ENCODE measurements around the gene SSC4D.

SSC4D gene

DNA sequence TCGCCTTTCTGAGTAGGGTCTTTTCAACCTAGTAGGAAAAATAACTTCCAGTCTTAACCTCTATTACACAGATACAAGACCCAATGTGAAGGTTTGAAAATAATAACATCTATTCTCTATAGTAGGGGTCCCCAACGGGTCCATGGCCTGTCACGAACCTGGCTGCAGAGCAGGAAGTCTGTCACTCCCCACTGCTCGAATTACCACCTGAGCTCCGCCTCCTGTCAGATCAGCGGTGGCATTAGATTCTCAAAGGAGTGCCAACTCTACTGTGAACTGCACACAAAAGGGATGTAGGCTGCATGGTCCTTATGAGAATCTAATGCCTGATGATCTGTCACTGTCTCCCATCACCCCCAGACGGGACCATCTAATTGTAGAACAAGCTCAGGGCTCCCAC is 58.1 kb downstream of the SSC4D start:
- DNase-seq = no peak

DNA sequence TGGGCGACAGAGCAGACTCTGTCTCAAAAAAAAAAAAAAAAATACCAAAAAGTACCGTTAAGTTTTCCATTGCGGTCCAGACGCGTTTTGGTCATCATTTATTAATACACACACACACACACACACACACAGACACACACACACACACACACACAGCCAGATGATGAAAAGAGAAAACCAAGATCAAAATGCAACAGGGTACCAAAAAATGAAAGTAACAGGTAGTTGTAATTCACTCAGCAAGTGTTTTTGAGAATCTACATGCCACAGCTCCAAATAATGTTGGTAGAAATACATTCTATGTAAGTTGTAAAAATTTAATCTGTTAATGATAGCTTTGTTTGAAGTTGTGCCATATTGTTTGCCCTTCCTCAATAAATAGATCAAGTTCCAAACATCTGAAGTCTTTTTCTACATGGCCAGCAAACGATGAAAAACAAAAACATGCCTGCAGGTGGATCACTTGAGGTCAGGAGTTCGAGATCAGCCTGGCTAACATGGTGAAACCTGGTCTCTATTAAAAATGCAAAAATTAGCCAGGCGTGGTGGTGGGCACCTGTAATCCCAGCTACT is 60.1 kb downstream of the SSC4D start:
- no peak for DNase-seq

DNA sequence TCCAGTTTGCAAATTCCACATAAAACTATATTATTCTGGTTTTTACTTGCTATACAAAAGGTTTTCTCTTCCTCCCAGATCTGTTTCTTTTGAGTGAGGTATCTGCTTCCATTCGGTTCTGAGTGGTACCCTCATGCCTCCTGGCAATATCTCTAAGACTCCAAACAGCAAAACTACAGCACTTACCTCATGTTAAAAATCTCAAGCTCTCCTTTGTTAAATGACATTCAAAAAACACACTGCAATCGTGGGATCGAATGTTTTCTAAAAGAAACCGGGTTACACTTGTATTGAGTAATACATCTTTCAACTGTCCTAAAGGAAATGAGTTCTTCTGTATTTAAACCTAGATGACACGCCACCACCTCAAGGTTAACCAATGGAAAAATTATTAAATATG is 61.8 kb downstream of the SSC4D start:
- no peak for DNase-seq

DNA sequence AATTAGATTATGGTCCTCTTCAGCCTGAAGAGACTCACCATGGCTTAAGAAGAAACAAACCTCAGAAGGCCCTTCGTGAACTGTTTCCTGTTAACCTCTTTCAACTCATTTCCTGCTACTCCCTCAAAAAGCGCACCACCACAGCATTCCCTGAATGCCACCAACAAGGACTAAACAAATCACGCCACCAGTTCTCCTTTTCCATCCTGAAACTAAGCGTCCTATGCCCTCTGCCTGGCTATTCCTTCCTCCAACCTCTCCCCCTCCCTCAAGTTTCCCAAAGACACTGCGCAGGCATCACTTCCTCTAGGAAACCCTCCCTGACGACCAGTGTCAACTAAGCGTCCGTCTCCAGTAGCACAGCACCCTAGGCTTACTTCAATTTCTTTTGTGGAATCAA is 62.7 kb downstream of the SSC4D start:
- DNase-seq = no peak

DNA sequence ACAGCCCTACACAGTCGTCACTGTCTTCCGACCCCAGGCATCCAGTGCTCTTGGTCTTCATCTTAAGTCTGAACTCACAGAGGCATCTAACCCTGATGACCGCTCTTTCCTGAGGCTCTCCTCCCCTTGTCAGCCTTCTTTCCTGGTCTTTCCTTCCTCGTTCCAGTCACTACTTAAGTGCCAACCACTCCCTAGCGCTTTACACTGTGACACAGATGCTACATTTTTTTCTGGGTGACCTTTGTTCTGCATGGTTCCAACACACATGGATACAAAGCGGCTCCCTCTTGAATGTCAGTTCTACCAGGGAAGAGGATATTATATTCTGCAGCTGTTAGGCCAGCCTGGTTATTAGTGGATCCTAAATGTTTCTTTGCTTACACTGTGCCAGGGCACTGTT is 63.4 kb downstream of the SSC4D start:
- no peak for DNase-seq

DNA sequence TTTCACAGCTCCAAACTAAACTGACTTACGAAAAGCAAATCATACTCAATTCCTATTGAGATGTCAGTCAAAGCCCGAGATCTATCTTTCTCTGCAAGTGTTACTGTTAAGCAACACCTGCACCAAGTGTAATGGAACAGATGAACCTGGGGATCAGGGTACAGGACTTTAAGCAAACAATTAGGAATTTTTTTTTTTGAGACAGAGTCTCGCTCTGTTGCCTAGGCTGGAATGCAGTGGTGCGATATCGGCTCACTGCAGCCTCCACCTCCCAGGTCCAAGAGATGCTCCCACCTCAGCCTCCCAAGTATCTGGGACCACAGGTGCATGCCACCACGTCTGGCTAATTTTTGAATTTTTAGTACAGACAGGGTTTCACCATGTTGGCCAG is 65.6 kb downstream of the SSC4D start:
- no peak for DNase-seq

DNA sequence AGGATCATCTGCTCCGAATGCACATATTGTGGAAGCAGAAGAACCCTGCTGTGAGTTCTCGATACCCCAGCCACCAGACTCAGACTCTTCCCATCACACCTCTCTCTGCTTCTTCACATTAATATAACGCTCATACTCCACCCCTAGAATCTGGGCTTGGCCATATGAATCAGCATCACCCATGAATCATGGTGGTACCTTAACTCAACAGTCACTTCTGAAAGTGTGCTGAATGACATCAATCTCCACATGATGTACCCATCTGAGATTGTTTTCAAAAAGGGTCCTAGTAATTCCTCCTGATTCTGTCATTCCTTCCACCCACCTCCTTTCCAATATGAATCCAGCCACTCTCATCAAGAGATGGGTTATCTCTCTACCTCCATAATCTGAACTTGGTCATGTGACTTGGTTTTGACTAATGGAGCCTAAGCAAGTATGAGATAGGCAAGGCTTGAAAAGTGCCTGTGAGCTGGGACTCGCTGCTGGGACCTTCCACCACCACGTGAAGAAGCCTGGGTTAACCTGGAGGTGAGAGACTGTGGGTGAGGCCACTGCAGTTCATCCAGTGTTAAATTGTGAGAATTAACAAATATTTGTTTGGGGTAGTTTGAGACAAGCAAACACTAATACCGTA is 66.1 kb downstream of the SSC4D start:
- no peak for DNase-seq

DNA sequence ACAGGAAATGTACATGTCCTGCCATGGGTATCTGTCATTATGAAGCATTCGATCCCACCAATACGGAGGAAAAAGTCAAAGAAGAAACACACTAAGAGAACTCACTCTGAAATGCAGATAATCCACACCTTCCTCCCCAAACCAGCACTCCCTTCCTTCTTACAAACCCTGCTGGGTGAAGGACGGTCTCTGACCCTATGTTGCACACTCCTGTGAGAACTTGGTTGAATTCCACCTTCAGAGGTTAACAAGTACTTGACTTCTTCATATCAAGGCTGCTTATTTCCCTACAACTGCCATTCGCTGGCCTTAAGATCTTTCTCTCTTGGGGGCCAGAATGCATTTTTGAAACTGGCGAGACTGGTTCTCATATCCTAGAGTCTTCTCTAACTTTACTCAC is 67.3 kb downstream of the SSC4D start:
- no peak for DNase-seq

DNA sequence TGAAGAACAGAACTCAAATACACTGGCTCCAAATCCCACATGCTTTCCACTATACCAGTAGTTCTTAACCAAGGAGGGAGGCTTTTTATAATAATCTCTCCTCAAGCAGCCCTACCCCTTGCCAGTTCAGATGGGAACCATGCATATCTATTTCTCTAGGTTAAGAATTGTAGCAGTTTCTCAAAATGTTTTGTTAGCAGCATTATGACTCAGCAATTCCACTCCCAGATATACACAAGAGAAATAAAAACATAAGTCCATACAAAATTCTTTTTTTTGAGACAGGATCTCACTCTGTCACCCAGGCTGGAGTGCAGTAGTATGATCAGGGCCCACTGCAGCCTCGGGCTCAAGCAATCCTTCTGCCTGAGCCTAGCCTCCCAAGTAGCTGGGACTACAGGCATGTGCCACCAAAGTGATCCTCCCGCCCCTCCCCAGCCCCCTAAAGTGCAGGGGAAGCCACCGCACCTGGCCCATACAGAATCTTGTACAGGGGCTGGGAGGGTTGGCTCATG is 68.8 kb downstream of the SSC4D start:
- no peak for DNase-seq

Measured in right forelimb (tissue), 1 donor.